GM12864 (cell line): ENCODE results near the gene TBC1D23.

Source experiments
- DNase-seq: peaks from one replicate; pipeline ENCODE4 v3.0.0-alpha.2; 2011; ENCODE audit warnings: low read depth
- H3K4me3 ChIP-seq: 2 replicates; pipeline ENCODE4 v1.5.1; 2011; ENCODE audit warnings: mild to moderate bottlenecking, low read depth, low read length, control low read depth
- TF ChIP-seq, protein P1 (sequence below): IDR thresholded peaks from 2 replicates; pipeline ENCODE4 v1.5.1; 2011; ENCODE audit warnings: low read depth, mild to moderate bottlenecking, moderate library complexity, low read length, control low read depth, inconsistent platforms; ENCODE audit errors: missing control alignments

TBC1D23 gene

DNA sequence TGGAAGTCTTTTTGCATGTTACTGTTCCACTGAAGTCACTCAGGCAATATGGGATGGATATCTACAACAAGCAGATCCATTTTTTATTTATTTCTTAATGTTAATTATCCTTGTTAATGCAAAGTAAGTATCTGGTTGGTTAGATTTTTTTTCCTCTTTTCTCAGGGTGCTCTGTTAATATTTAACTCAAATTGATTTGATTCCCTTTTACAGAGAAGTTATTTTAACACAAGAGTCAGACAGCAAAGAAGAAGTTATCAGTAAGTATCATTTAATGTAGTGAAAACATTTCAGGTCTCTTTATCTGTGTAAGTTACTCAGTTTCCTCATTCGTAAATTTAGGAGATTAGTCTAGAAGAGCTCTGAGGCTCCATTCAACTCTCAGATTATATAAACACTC, 34.3 kb downstream of the TBC1D23 start:
- no peak for DNase-seq
- no peak overlapping the region for H3K4me3 ChIP-seq
- TF ChIP-seq, protein P1, sequence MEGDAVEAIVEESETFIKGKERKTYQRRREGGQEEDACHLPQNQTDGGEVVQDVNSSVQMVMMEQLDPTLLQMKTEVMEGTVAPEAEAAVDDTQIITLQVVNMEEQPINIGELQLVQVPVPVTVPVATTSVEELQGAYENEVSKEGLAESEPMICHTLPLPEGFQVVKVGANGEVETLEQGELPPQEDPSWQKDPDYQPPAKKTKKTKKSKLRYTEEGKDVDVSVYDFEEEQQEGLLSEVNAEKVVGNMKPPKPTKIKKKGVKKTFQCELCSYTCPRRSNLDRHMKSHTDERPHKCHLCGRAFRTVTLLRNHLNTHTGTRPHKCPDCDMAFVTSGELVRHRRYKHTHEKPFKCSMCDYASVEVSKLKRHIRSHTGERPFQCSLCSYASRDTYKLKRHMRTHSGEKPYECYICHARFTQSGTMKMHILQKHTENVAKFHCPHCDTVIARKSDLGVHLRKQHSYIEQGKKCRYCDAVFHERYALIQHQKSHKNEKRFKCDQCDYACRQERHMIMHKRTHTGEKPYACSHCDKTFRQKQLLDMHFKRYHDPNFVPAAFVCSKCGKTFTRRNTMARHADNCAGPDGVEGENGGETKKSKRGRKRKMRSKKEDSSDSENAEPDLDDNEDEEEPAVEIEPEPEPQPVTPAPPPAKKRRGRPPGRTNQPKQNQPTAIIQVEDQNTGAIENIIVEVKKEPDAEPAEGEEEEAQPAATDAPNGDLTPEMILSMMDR: no peak

- H3K4me3 ChIP-seq: no peak overlapping the region
- no peak for DNase-seq
- TF ChIP-seq, protein P1: no peak
Measured at GRCh38 chr3:100297784-100298183, 37.0 kb downstream of the TBC1D23 start.

DNA sequence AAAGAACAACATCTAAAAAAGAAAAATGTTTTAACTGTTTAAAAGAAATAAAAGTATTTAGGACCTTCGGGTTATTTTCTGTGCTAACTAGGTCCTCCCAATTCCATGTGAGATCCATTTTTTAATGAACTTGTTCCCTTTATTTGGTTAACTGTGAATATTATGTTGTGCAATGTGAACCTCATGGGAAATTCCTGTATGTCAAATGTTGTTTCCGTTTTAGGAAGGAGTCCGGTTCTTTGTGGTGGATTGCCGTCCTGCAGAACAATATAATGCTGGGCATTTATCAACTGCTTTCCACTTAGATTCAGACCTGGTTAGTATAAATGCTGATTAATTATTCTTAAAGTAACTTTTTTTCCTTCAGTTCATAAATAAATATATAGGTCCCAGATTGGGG, 38.2 kb downstream of the TBC1D23 start:
- no peak for DNase-seq
- TF ChIP-seq, protein P1: no peak
- no peak overlapping the region for H3K4me3 ChIP-seq

DNA sequence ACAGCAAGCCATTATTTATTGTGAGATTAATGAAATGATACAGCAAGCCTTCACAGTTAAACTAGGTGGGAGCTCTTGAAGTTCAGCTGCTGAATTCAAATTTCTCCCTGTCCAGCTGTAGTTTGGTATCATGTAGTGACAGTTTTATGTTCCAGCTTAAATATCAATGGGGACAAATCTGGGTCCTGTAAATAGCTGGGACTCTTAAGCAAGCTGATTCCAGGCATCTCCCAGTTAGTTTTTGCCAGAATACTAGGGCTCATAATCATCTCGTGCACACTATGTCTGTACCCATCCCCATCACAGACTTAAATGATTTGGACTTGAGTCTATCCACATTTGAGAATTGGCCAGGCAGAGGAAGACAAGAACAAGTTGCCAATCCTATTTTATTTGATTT, 45.9 kb downstream of the TBC1D23 start:
- no peak overlapping the region for H3K4me3 ChIP-seq
- no peak for DNase-seq
- TF ChIP-seq, protein P1: no peak

DNA sequence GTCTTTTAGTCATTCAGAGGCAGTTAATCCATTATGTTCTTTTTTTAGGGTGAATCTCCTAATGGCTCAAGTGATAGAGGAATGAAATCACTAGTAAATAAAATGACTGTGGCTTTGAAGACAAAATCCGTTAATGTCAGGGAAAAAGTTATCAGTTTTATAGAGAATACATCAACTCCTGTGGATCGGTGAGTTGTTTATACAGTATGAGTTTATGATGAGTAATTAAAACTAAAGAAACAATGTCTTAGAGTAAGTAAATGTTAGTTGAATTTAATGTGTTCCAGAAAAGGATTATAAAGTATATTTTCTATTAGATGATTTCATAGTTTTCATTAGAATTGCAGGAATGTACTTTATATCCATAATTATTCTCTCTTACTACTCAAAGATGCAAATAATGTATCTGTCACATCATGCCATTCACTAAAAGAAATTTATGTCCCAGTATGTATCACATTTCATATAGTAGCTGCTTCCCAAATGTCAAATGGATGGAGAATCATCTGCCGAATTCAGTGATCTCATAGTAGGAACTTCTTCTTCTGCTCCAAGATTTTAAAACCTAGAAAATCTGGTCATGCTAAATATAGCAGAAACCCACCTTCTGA, 49.7 kb downstream of the TBC1D23 start:
- no peak overlapping the region for H3K4me3 ChIP-seq
- TF ChIP-seq, protein P1: no peak
- no peak for DNase-seq

GRCh38 chr3:100311011-100311410, 50.2 kb downstream of the TBC1D23 start:
- H3K4me3 ChIP-seq: no peak overlapping the region
- TF ChIP-seq, protein P1: no peak
- no peak for DNase-seq

- no peak overlapping the region for H3K4me3 ChIP-seq
- TF ChIP-seq, protein P1: peak; percentile 56
- DNase-seq: no peak
Measured at GRCh38 chr3:100316641-100317069, 55.9 kb downstream of the TBC1D23 start.
